LHCN-M2 (cell line): ENCODE measurements around the gene ELK1. TPM values are rescaled to one million over a fixed set of nuclear protein-coding genes. Genes with fewer than 3 reads are reported as not detected.

Source experiments
- DNase-seq: peaks from one replicate; pipeline ENCODE4 v3.0.0-alpha.2; 2012; ENCODE audit warnings: low read depth
- total RNA-seq: library from RNA; depleted of rRNA; stranded (reverse); fragments of >200 nt; gene quantifications from 2 replicates; pipeline ENCODE4 v1.2.3, GENCODE V29; 2014

ELK1 gene
- total RNA-seq, 1 experiment from 2014 or later = 46.8 TPM

GRCh38 chrX:47646636-47647035 lies 3.7 kb downstream of the ELK1 start:
- DNase-seq = no peak

DNA sequence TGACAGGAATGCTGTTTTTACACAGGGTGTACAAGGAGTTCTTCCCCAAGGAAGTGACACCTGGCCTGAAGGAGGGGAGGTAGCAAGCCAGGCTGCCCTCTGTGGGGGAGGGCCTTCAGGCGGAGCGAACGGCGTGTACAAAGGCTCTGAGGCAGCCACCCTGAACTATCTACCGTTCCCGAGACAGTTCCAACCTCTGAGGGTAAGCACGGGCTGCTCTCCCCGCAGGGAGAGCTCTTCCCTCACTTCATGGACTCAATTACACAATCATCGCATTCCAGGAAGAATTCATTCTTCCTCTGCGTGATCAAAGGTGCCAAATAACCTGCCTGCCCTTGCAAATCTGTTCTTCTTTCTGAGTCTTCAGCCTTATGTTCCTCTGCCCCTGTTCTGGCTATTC lies 4.8 kb downstream of the ELK1 start:
- DNase-seq = no peak

GRCh38 chrX:47644557-47645091 lies 5.7 kb downstream of the ELK1 start:
- peak; percentile 21 for DNase-seq

GRCh38 chrX:47643926-47644325 lies 6.4 kb downstream of the ELK1 start:
- DNase-seq = no peak

- no peak for DNase-seq
Measured at GRCh38 chrX:47638816-47639215, 11.5 kb downstream of the ELK1 start.

- DNase-seq = no peak
Measured at GRCh38 chrX:47637546-47638195, 12.7 kb downstream of the ELK1 start.

- no peak for DNase-seq
Measured at GRCh38 chrX:47634871-47635575, 15.3 kb downstream of the ELK1 start.

- no peak for DNase-seq
Measured at GRCh38 chrX:47633689-47634590, 16.4 kb downstream of the ELK1 start.

DNA sequence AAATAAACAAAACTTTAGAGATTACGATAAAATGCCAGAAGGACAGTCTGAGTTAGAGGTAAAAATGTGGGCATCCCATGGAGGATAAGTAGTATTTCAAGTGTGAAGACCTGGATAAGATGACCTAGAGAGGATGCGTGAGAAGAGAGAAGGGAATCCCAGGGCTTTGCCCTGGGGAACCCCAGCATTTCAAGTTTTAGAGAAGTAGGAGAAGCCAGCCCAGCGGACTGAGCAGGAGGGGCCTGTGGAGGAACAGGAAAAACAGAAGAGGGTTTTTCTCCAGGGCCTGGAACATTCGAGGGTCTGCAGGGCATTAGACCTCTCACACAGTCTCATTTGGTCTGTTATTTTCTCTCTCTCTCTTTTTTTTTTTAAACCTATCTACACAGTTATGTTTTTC lies 17.7 kb downstream of the ELK1 start:
- no peak for DNase-seq

- DNase-seq = no peak
Measured at GRCh38 chrX:47631676-47632075, 18.7 kb downstream of the ELK1 start.

GRCh38 chrX:47629419-47630200 lies 20.8 kb downstream of the ELK1 start, which contains the start of gene CFP:
CFP (minus strand) TSS chrX:47629930; CDS start chrX:47629844, 86 bp downstream.
- no peak for DNase-seq

GRCh38 chrX:47628982-47629381 lies 21.4 kb downstream of the ELK1 start:
- DNase-seq = no peak

- DNase-seq = no peak
Measured at GRCh38 chrX:47625365-47625764, 25.0 kb downstream of the ELK1 start.

DNA sequence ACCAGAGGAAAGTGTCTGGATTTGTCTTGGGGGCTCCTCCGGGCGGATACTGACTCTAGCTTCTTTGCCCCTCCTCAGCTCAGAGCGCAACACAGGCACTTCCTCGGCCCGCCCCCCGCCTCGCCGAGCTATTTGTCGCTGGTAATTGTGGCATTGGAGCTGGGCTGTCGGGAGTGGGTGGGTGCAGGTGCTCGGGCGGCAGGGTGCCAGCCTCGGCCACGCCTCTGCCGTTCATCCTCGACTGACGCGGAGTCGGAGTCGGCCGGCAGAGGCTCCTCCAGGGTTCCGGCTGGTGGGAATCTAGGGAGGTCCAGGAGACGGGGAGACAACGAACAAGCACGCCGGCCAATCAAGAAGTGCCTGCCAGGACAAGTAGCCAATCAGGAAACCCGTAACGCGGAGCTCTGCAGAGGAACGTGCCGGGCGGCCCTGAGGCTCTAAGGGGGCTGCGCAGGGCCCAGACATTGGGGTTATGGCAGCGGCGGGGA lies 26.8 kb downstream of the ELK1 start:
- DNase-seq = peak; percentile 50

GRCh38 chrX:47621851-47622250 lies 28.5 kb downstream of the ELK1 start:
- no peak for DNase-seq

DNA sequence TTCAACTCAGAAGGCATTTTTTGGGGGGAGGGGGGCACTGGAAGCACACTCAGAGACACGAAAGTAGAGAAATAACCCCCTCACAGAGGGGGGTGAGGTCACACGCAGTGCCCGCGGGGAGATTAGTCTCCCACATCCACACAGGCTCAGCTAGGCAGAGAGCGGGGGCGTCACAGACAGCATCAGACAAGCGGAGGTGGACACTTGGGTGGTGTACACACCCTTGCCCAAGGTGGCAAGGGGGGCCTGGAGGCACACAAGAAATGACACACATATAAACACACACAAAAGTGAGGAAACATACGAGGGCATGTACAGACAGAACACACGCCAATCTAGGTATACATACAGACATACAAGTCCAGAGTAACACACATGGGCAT lies 30.1 kb downstream of the ELK1 start:
- DNase-seq = no peak

GRCh38 chrX:47619486-47620302 lies 30.7 kb downstream of the ELK1 start, which contains the start of gene SYN1:
SYN1 (minus strand) TSS chrX:47619857; CDS start chrX:47619728, 129 bp downstream.
- peak; percentile 62 for DNase-seq

DNA sequence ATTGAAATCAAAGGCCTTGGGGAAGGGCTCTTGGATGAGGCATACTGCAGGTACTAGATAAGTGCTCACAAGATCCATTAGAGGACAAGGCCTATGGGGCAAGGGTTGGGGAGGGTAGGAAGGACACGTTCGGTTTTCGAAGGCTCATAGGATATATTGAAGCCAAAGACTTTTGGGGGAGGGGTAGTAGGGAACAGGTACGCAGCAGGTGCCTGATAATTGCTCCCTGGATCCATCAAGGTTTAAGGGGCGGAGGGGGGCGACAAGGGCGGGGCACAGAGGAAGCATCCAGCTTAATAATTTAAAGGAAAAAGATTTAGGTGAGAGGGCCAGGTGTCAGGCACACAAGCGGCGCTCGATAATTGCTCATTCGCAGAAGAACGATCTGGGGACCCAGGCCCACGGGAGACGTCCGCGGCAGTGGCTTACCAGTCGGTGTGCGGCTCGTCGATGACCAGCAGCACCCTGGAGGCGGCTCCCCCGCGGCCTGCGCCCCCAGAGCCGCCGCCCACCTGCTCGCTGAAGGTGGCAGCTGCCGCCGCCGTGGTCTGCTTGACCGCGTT lies 31.4 kb downstream of the ELK1 start:
- no peak for DNase-seq

GRCh38 chrX:47614618-47615017 lies 35.7 kb downstream of the ELK1 start:
- no peak for DNase-seq

DNA sequence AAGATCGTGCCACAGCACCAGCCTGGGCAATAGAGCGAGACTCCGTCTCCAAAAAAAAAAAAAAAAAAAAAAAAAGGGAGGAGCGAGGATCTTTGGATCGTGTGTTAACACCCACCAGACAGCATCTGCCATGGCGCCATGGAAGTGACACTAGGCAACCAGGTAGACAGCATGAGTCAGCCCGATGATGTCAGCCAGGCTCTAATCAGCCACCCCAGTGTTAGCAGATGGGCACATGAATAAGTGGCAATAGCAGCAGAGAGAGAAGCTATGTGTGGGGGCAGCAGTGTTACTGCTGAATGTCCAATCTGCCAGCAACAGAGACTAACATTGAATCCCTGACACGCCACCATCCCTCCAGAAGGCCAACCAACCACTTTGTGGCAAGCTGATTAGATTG lies 37.3 kb downstream of the ELK1 start:
- no peak for DNase-seq
